GM19240 (cell line): ENCODE results near the gene VPS4A.

Experiments
- DNase-seq: peaks from one replicate; pipeline ENCODE4 v3.0.0; 2011; ENCODE audit warnings: low spot score; ENCODE audit not compliant: insufficient read length

Gene VPS4A

DNA sequence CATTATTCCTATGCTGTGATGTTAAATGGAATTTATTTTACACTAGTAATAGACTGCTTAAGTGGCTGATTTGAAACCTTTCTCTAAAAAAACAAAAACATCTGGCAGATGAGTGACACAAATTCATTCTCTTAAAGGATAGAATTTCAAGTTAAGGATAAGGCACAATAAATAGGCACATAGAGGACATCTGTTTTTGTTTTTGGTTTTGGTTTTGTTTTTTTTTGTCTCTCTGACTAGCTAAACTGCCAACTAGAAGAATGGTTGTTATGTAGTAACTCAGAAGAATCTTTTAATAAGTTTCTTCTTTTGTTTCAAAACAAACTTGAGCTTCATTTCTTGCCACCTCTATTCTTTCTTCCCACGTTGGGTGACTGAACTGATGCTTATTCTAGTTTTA is 5.1 kb upstream of the VPS4A start:
- no peak for DNase-seq

DNA sequence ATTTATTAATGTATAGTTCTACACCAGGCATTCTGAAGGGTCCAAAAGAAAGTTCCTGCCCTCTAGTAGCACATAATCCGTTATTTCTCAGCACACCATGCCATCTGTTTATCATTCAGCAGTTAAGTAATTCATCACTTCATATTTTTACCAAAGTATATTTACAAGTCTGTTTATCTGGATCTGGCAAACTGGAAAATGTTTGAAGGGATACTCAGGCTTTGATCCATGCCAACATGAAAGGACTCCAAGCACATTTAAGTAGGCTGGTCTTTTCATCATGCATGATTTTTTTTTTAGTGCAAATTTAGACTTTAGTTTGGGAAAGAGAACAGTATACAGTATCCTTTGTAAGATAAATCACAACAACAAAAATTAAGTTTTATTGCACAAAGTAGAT is 4.1 kb upstream of the VPS4A start:
- no peak for DNase-seq

DNA sequence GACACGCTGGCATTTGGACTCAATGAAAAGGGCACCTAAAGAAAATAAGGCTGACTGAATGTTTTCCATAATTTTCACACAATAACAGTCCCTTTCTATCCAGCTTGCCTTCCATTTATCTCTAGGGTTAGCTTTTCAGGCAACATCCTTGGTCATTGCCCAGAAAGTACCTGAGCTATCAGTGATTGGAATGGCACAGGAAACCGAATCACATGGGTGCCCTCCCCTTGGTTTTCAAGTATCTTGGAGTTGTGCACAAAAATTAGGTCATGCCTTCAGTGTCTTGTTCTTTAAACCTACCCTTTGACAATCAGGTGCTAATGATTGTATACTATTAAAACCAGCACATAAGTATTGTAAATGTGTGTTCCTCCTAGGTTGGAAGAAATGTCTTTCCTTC is 3.3 kb upstream of the VPS4A start:
- DNase-seq, result no peak

DNA sequence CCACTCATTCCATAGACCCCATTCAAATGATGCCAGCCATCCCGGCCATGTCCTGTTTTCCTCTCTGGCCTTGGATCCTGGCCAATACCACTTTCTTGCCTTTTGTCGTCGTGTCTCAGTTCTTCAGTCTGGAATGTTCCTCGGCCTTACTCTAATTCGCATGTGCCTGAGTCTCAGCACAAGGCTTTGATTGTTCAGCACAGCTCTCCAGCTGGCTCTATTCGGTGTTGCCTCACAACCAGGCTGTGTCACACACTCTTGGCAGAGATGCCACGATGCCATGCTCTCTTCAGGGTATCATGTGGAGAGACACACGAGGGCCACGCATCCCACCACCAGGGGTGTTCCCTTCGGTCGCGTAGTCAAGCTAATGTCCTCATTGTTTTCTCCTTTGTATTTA is 1.8 kb upstream of the VPS4A start:
- no peak for DNase-seq

DNA sequence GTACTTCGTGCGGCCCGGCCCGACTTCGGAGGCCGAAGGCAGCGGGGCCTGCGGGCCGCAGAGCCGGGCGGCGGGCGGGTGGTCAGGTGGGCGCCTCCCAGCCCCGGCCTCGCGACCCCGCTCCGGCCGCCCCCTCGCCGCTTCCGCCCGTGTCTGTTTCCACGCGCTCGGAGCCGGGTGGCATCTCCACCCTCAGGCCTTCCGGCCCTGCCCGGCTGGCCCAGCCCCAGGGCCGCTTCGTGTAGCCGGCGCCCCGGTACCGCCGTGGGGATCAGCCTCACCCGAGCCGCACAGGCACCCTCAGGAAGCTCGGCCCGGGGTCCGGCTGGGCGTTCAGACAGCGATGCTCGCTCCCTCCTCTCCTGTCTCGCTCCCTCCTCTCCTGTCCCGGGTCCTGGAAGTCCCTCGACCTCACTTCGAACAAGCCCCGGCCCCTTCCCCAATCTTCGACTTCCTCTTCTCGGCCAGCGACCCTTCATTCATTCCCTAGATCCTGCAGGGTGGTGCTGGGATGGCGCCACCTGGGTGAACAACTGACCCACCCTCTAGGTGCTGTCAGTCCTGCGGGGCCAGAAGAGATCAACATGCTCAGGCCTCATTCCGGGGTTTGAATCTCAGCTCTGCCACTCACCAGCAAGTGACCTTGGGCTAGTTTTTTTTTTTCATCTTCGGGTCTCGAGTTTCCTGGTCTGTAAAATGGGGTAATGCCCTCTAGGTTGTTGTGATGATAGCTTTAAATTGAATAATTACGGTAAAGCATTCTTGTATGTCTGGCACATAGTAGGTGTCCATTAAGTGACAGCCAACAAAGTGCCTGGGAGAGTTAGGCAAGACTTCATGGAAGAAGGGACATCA is 610 bp downstream of the VPS4A start:
- DNase-seq, result peak; percentile 44

DNA sequence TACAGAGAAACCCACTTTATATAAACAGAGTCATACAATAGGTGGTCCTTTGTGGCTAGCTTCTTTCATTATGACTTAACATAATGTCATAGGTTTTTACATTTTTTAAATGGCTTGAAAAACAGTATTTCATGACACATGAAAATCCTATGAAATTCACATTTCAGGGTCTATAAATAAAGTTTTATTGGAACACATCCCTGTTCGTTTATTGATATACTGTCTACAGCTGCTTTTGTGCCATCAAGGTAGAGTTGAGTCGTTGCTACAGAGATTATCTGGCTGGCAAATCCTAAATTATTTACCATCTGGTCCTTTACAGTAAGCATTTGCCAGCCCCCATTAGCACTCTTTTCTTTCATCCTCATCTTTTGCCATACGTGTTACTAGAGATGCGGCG is 2.3 kb downstream of the VPS4A start:
- no peak for DNase-seq

DNA sequence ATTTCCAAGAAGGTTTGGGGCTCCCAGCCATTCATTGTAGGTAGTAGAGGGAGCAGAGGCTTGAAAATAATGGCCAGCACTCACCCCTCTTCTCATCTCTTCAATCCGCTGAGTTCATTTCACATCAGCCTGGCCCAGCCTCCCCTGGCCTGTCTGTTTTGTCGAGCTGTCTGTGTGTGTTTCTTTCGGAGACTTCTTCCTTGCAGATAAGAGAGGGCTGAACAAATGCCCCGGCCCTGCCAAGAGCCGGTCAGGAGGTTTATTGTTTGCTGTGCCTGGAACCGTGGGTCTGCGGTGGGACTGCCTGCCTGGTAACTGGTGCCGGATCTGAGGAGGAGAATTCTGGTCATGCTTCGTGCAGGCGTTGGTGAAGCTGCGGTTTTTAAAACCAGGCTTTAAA is 3.4 kb downstream of the VPS4A start:
- no peak for DNase-seq

DNA sequence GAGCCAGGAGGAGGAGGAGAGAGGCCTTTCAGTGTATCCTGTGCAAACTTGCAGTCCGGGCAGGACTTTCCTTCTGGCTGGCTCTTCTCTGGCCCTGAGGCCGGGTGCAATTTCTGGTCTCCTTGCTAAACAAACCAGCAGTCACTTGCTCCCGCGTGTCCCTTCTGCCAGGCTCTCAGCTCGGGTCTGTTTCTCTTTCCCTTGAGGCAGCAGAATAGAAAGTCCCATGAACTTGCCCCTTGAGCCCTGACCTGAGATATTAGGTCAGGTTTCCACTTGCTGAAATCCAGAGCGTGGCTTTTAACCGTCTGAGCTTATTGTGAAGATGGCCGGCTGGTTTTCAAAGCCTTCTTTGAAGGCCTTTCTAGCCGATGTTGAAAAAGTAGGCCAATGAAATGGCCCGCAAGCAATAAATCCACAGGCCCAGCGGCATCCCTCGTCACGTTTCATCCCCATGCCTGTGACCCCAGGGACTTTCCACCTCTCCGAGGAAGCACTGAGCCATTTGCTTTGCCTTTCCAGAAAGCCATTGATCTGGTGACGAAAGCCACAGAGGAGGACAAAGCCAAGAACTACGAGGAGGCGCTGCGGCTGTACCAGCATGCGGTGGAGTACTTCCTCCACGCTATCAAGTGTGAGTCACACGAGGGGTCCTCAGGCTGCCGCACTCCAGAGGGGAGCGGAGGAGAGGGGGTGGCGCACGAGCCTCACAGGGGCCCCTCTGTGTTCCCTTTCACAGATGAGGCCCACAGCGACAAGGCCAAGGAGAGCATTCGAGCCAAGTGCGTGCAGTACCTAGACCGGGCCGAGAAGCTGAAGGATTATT is 4.5 kb downstream of the VPS4A start:
- DNase-seq, result no peak

DNA sequence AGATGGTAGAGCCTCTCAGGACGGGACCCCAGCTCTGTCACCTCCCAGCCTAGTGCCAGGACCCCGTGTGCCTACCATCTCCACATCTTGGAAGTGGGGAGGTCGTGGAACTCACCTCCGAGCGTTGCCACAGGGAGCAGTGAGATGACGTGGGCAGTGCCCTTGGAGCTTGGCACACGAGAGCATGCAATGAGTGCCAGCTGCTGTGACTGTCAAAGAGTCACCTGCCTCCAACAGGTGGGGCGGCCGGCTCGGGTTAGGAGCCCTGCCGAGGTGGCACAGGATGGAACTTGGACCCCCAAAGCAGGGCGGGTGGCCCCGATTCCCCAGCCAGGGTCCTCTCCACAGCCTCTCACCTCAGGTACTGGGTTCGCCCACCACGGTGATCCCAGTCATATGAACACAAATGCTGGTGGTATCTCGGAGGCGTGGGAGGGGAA is 5.5 kb downstream of the VPS4A start:
- no peak for DNase-seq

DNA sequence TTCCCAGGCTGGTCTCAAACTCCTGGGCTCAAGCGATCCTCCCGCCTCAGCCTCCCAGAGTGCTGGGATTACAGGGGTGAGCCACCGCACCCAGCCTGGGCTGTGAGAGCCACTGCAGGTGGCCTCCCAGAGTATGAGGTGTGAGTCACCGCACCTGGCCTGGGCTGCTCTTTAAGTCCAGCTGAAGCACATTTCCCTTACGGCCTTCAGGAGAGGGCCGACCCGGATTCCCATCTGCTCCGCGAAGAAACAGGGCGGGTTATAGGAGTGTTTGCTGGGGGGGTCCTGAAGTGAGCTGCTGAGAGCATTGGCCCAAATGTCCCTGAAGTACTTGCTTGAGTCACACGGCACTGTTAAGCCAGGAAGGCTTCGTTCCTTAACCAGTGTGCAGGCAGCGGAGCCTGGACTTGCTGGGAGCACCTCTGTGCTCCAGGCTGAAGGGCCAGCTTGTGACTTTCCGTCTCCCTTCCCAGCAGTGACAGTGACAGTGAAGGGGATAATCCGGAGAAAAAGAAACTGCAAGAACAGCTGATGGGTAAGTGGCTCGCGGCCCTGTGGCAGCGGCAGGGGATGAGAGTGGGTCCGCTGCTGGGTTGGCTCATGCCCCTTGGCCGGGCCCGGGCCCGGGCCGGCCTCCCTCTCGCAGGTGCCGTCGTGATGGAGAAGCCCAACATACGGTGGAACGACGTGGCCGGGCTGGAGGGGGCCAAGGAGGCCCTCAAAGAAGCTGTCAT is 7.2 kb downstream of the VPS4A start:
- no peak for DNase-seq

DNA sequence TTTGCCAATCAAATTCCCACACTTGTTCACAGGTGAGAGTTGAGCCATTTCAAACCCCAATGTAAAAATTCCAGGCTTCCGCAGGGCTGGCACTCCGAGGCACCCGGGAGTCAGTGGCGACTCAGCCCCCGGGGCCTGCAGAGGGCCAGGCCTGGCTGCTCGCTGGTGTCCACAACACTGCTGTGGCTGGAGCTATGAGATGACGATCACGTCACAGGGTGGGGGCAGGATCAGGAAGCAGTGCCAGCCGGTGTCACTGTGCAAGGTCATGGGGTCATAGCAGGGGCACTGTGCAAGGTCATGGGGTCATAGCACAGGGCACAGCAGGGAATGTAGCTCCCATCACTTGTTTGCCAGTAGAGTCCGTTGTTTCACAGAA is 7.8 kb downstream of the VPS4A start:
- DNase-seq, result no peak

DNA sequence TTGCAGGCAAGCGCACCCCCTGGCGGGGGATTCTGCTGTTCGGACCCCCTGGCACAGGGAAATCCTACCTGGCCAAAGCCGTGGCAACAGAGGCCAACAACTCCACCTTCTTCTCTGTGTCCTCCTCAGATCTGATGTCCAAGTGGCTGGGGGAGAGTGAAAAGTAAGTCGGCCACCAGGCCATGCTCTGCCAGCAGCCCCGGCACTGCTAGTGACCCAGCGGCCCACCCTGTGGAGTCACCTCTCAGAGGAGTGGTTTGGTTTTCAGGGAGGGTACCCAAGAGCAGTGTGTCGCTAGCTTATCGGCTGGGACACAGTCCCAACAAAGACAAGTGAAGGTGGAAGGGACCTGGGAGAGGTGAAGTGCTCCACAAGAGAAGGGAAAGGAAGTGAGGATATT is 8.2 kb downstream of the VPS4A start:
- no peak for DNase-seq

DNA sequence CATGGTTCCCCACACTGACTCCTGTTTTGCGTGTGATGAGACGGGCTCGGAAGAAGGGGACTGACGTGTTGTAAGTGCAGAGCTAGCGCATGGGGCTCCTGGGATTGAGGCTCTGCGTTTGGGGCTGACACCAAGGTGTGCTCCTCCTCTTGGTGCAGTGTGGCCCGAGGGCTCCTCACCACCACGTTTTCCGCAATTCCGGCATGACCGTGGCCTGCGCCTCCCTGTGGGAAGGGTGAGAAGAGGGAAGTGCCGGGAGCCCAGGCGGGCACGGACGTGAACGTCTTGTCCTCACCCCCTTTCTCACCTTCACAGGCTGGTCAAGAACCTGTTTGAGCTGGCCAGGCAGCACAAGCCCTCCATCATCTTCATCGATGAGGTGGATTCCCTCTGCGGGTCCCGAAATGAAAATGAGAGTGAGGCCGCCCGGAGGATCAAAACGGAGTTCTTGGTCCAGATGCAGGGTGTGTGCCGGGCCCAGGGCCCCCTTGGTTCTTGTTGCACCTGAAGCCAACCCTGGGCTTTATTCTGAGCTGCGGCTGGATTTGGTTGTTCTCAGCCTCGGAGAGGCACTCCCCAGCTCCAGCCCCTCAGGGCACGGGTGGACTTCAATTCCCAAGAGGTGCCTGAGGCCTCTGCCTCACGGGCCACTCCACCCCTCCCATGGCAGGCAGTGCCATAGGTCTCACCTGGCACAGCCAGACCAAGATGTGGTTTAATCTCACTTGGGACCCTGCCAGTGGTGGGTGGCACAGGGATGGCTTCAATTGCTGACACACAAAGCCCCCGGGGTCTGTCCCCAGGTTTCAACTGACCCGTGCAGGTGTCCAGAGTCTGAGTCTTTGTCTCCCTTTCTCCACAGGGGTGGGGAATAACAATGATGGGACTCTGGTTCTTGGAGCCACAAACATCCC is 8.9 kb downstream of the VPS4A start:
- no peak for DNase-seq

DNA sequence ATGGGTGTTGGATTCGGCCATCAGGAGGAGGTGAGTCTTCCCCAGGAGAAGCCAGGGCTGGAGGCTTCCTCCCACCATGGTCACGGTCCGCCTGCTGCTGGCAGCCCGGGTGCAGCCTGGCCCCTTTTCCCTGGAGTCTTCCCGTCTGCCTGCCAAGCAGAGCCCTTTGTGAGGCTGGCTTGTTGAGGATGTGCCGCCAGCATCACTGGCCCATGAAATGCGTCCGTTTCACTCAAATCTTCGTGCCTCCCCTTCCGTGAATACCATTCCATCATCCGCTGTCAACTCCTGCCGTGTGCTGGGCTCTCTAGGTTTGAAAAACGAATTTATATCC is 9.6 kb downstream of the VPS4A start:
- no peak for DNase-seq

DNA sequence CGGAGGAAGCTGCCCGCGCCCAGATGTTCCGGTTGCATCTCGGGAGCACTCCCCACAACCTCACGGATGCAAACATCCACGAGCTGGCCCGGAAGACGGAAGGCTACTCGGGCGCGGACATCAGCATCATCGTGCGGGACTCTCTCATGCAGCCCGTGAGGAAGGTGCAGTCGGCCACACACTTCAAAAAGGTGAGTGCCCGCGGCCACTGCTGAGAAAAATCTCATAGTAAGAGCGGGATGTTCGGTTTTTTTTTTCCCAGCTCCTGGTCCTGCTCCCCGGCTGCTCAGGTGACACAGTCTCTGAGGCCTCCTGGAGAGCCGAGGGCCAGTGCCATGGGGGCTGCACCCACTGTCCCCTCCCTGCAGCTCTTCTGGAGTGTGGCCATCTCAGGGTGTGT is 9.9 kb downstream of the VPS4A start:
- DNase-seq, result no peak

DNA sequence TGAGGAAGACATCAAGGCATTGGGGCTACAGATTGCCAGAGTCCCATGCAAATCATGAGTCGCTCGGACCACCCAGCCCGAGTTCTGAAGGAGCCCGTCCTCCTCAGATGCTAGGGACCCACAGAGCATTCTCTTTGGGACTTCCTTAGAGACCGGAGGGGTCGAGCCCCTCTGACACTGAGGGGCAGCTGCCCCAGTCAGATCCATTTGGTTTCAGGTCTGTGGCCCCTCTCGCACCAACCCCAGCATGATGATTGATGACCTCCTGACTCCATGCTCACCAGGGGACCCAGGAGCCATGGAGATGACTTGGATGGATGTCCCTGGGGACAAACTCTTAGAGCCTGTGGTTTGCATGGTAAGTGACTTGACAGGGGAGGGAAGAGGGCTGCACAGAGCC is 11.2 kb downstream of the VPS4A start:
- no peak for DNase-seq

DNA sequence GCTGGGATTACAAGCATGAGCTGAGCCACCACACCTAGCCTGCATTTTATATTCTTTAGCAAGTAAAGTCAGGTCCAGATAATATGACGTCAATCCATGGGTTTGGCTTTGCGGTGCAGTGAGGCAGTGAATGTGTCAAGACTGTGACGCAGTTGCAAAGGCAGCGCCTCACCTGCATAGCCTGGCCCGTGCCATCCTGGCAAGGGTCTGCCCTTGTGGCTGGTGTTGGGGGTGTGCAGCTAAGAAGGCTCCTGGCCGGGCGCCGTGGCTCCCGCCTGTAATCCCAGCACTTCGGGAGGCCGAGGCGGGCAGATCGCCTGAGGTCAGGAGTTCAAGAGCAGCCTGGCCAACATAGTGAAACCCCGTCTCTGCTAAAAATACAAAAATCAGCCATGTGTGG is 12.3 kb downstream of the VPS4A start:
- DNase-seq, result no peak

DNA sequence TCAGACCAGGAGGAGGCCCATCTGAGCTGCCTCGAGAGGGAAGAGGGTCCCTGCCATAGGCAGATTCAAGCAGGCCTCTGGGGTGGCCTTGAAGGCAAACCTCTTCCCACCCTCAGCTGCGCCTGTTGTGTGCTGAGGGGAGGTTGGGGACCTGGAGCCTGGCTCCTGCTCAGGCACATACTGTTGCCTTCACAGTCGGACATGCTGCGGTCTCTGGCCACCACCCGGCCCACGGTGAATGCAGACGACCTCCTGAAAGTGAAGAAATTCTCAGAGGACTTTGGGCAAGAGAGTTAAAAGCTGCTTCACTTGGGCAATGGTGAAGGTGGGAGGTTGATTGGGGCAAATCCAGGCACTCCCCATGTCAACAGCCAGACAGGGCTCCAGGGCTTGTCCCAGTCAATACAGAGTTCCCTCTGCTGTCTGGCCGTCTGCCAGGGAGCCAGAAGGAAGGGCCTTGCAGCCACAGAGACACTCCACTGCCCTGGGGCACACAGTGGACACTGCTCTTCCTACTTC is 12.9 kb downstream of the VPS4A start:
- no peak for DNase-seq

DNA sequence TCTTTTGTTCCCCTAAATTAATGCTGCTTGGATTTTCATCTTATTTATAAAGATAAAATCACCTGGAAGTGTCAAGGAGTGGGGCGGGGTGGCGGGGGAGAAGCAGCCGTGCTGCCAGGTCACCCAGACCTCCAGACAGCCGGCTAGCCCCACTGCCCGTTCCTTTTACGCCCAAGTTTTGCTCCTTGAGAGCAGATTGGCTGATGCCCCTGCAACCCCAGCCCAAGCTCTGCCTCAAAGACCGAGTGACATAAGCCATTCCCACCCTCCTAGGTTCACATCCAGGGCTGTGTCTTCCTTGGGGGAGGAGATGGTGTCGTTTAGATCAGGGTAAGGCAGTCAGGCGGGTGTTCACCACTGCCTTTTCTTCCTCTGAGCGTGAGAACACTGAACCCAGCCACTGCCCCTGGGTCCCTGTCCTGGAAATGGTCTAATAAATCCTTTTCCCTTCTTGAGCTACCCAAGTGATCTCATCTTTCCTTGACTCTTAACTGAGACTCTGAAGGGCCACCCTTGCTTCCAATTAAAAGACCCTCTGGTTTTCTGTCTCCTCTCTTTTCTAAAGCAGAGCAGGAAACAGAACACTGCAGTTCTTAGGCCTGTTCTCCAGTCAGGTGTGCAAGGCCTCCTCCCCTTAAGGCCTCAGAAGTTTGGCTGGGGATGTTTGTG is 13.6 kb downstream of the VPS4A start:
- DNase-seq, result no peak

DNA sequence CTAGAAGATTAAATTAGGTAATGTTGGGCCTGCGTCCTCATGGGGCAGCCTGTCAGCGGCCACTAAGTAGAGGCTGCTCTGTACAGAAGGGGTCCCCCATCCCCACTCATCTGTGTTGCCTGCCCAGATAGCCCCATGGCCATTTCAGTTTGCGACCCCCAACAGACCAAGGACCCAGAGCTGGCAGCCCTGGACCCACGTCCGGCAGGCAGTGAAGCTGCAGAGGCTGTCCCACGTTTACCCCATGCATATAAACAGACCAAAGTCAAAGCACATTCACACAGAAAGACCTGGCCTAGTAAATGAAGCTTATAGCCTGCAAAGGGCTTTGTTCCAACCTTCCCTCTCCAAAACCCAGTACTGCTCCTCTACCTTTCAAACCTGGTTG is 14.6 kb downstream of the VPS4A start:
- no peak for DNase-seq
